GM18502 (cell line): Measurements from ENCODE around the gene COCH.
"Not testable (repeated sequence)": the region's sequence is repeated elsewhere in the genome, so short reads cannot be mapped to it uniquely, and the experiment has no call there.

ENCODE experiments used
- ATAC-seq: cut with Tn5 transposase; IDR thresholded peaks from one replicate; pipeline ENCODE4 v1.9.1; 2021; ENCODE audit warnings: mild to moderate bottlenecking; ENCODE audit not compliant: unreplicated experiment, poor library complexity

Gene COCH

DNA sequence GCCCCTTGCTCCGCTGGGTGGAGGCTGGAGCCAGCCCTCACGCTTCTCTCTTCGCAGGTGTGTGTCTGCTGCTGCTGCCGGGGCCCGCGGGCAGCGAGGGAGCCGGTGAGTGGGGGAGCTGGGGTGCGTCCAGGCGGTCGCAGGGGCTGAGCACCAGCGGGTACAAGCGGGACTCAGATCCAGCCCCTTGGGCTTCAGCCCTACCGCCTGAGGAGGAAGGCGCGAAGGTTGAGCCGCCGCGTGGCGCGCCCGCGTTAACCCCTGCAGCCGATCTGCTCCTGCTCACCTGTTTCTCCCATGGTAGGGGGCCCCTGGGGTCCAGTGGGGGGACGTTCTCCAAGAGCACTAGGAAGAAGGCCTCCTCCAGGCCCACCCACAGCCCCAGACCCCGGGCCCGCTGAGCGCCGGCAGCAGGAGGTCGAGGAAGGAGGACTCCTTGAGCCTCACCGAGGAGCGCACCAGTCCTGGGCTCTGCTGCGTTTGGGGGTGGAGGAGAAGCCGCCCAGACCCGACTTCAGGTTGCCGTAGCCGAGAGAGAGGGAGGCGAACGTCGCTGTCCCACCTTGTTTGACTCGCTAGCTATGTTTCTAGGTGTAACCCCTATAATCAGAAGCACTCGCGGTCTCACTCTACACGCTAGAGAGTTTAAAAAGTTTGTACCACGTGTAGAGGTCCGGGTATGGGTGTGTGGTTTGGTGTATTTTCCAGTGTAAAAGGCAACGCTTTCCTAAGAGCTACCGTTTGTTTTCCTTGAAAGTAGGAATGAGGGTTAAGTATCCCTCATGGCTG, 834 bp downstream of the COCH start:
- peak; percentile 38 for ATAC-seq

DNA sequence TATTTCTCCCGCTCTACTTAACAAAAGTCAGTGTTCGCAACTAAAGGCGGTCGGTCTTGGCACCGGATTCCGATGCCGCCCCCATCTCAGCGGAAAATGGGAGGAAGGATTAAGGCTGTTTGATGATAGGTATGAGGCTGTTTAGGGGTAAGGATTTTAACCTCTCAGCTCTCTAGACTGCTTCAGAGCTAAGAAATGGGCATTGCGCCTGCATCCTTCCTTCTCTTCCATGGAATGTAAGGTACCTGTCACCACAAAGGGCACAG, 1.4 kb downstream of the COCH start:
- no peak for ATAC-seq

DNA sequence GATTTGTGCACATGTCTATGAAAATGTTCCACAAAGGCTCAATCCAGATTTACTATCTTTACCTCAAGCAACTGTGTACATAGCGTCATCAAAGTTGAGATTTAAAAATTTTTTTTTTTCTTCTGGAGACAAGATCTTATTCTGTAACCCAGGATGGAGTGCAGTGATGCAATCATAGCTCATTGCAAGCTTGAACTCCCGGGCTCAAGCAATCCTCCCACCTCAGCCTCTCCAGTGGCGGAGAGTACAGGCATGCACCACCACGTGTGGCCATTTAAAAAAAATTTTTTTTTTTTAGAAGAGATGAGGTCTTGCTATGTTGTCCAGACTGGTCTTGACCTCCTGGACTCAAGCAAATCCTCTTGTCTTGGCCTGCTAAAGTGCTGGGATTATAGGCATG, 2.3 kb downstream of the COCH start:
- ATAC-seq = no peak

DNA sequence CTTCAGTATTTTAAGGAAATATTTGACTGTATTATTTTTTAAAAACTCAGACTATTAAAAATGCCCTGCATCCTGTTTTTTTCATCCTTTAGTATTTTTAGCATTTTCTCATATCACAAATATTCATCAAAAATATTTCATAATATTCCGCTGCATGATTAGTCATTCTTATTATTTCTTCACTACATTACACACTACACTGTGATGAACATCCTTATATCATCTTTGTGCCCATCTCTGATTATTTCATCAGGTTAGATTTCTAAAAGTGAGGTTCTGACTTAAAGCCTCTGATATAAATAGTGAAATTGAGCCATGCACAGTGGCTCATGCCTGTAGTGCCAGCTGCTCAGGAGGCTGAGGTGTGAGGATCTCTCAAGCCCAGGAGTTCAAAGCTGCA, 8.1 kb downstream of the COCH start:
- ATAC-seq = no peak

DNA sequence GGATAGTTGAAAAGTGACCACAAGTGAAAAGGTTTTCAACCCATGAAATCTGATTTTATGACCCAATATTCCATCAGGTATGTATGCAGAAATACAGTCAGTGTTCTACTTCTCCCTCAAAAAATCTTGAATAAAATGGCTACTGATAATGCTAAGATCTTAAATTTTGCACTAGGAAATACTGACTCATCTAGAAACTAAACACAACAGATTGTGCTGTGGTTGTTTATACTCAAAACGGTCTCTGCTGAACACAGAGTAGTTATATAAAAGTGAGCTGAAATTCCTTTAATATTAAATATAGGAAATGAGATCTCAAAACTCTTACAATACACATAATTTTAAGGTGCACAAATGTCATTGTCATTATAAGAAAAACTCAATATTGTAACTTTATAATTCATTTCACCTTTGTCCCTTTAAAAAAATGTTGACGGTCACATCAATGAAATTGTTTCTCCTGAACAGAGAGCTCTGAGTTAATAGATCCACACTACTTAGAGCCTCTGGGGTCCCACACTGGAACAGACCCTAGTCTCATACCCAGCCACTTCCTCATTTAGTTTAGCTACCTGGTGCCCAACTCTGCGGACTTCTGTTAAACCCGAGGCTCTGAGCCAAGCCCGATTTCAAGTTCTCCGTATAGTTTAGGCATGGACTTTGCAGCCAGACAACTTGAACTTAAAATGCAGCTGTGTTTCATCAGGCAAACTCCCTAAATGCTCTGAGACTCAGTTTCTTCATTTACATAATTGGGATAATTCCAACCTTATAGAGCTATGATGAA, 9.3 kb downstream of the COCH start:
- no peak for ATAC-seq

DNA sequence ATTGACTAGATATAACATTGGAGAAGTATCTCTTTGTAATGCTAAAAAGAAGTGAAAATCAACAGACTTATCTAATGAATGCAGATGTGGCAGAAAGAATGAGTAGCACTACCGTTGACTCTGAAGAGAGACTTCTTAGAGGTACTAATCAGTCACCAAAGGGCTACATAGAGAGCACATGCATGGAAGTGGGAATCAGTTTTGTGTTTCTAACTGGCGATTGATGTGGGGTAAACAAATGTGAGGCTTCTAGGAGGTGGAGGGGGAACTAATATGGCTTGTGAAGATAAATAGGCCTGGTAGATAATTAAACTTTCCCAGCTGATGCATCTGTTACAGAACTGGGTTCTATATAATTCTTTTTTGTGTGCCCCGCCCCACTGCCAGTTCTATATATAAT, 10.5 kb downstream of the COCH start:
- no peak for ATAC-seq

DNA sequence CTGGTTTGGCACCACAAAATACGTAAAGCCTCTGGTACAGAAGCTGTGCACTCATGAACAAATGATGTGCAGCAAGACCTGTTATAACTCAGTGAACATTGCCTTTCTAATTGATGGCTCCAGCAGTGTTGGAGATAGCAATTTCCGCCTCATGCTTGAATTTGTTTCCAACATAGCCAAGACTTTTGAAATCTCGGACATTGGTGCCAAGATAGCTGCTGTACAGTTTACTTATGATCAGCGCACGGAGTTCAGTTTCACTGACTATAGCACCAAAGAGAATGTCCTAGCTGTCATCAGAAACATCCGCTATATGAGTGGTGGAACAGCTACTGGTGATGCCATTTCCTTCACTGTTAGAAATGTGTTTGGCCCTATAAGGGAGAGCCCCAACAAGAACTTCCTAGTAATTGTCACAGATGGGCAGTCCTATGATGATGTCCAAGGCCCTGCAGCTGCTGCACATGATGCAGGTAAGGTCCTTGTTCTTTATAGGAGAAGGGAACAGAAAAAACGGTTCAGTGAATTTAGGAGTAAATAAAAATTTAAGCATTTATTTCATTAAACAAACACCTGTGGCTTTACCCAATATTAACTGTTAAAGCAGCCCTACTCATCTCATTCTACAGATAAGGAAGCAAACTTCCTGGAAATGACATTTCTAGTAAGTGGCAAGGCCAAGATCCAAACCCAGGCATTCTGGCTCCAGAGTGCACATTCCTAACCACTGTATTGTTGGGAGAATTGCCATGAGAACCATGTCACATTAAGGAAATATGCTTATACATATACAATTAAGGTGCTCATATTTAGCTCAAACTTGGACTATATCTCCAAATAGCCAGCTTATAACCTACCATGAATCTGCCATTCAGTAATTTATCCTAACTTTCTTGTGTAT, 11.7 kb downstream of the COCH start:
- ATAC-seq = no peak

DNA sequence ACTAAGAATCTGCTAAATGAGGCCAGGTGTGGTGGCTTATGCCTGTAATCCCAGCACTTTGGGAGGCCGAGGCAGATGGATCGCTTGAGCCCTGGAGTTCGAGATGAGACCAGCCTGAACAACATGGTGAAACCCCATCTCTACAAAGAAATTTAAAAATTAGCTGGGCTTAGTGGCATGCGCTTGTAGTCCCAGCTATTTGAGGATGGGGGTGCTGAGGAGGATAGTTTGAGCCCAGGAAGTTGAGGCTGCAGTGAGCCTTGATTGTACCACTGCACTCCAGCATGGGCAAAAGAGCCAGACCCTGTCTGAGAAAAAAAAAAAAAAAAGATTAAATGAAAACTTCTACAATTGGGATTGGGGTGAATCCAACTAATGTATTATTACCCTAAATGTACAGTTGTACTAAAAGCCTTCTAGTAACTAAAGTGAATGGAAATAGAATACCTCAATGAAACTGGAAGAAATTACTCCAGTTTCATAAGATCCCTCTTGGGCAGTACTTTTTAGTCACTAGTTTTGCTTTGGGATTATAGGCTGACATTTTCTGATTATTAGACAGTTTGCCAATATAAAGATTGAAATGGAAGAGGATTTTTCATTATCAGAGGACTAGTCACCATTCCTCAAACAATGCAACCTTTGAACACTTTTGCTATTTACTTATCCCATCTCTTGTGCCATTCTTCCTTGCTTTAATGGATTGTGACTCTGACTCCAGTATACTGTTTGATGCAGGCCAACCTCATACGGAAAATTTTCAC, 14.3 kb downstream of the COCH start:
- ATAC-seq = no peak

DNA sequence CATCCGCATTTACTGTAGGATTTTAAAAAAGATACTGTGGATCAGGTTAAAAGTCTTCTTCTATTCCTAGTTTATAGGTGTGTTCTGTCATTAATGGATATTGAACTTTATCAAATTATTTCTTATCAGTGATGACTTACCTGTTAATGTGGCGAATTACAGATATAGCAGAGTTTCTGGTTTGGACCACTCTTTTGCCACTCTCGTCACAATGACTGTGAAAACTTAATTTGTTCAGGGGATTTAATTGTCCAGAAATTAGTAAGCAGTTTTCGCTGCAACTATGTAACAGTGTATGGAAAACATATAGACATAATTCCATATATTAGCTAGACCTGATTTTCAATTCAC, 14.9 kb downstream of the COCH start:
- ATAC-seq = no peak

DNA sequence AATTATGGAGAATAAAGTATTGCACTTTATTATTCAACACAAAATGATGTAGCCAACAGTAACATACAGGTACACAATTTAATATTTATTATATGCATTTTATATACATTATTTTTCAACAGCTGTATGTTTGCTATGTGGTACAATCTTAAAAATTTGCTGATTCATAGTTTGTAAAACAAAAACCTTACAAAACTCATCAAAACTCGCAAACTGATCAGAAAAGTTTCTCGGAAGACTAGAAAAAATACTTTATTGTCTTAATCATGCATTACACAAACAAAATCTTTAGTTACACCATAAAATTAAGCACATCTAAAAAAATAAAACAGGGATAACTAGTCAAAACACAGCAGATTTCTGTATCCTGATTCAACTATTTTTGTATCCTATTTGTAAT, 19.5 kb downstream of the COCH start:
- no peak for ATAC-seq

DNA sequence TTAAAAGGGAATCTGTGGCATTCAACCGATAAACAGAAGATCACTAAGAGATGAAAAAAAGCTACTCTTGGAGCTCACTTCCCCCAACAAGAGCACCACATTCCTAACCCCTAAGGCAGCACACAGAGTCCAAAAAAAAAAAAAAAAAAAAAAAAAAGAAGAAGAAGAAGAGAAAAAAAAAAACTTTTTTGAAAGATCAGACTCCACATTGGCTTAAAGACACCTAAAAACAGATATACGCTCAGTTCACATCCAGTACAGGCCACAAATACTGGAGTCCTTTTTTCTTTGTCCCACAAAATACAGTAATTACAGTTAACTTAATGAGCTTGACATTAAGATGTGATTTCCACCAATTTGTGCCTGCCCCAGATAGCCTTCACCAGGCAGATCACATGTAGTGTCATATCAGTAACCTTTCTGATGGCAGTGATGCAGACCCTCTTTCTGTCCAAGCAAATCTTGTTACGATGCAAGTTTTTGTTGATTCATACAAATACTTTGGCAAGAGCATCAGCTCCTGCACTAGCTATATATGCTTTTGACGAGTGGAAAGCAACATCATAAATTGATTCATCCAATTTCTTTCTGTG, 20.7 kb downstream of the COCH start:
- ATAC-seq = no peak

DNA sequence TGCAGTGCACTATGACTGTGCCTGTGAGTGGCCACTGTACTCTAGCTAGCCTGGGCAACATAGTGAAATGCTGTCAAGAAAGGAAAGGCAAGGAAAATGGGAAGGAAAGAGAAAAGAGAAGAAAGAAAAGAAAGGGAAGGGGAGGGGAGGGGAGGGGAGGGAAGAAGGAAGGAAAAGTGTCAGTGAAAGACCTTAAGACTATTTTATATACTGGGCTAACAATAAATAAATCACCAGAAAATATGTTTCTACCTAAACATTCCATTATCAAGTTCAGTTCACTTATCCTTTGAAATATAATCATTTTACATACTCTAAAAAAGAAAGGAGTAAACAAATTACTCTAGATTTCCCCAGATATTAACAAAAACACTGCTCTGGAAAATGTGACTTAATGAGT, 22.1 kb downstream of the COCH start:
- no peak for ATAC-seq

DNA sequence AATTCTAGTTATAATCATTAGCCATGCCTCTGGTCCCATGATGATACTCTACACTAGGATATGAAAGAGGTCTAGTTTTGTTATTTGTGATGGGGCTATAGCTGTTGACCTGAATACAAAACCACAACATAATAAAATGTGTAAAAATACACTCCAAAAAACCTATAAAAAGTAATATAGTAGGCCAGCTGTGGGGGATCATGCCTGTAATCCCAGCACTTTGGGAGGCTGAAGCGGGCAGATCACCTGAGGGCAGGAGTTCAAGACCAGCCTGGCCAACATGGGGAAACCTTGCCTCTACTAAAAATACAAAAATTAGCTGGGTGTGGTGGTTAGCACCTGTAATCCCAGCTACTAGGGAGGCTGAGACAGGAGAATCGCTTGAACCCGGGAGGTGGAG, 22.8 kb downstream of the COCH start:
- not testable (repeated sequence) for ATAC-seq

DNA sequence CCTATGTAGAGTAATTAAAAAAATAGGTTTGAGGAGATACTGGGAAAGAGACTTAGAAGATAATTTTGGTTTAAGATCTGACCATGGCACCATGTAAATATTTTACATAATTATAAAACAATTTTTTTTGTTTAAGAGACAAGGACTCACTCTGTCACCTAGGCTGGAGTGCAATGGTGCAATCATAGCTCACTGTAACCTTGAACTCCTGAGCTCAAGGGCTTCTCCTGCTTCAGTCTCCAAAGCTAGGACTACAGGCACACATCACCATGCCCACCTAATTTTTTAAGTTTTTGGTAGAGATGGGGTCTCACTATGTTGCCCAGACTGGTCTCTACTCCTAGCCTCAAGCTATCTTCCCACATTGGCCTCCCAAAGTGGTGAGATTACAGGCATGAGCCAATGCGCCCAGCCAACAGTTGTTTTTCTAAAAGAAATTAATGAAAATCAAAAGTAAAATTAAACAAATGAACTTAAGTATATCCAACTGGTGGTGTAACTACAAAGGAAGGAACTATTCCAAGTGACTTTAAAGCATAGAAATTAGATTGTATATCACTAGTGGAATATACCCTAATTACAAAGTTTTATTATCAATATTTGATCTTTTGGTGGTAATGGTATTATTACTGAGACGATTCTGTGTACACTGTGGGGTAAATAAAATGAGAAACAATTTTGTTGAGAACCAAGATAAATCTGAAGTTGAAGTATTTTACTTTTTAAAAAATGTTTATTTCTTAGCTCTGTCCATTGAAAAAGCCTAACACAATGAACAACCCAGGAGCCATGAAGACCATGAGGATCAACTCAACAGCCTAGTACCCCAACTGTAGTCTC, 29.1 kb downstream of the COCH start:
- no peak for ATAC-seq

DNA sequence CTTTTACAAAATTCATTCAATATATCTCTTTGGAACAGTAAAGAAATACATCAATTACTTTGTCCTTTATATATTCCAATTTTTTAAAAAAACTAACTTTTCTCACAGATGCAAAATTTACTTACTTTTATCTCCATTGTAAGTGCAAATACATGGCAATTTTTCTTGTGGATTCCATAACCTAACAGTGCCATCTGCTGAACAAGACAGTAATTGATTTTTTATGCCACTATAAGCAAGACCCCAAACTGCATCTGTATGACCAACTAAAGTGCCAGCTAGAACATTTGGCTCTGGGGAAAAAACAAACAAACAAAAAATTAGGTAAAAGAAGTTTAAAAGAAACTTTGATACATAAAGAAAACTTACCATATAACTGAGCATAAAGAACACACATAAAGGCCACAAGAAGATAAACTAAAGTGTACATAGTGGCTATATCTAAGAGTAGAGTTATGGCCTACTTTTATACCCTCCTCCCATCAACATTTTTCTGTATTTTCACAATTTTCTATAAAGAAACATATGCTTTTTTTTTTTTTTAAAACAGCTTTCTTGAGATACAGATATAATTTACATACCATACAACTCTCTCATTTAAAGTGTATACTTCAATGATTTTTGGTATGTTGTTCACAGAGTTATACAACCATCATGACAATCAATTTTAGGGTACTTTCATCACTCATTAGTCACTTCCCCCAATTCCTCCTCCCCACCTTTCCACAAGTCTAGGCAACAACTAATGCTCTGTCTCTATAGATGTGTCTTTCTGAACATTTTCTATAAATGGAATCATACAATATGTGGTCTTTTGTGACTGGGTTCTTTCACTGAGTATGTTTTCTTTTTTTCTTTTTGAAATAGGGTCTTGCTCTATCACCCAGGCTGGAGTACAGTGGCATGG, 32.6 kb downstream of the COCH start:
- ATAC-seq = no peak

DNA sequence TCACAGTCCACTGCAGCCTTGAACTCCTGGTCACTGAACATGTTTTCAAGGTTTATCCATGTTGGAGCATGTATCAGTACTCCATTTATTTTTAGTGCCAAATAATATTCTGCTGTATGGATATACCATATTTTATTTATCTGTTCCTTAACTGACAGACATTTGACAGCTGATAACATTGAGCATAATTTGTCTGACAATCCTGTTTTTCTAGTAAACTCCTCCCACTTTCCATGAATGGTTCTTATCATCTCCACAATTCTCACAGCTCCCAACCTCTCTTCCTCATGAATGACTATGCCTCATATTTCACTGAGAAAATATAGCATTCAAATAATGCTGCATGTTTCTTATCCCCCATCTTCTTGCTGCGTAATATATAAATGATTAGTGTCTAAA, 33.3 kb downstream of the COCH start:
- no peak for ATAC-seq

DNA sequence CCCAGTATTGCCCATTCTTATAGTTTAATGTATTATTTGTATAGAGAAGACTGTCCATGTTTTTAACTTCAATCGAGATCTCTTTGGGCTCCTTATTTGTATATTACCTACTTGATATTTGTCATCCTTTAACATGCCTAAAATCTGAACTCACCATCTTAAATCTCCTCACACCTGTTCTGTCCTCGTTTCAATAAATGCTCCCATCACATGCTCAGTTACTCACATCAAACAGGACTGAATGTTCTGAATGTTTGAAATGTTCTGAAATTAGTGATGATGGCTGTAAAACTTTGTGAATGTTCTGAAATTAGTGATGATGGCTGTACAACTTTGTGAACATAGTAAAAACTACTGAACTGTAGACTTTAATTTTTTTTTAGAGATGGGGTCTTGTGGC, 34.5 kb downstream of the COCH start:
- ATAC-seq = no peak

DNA sequence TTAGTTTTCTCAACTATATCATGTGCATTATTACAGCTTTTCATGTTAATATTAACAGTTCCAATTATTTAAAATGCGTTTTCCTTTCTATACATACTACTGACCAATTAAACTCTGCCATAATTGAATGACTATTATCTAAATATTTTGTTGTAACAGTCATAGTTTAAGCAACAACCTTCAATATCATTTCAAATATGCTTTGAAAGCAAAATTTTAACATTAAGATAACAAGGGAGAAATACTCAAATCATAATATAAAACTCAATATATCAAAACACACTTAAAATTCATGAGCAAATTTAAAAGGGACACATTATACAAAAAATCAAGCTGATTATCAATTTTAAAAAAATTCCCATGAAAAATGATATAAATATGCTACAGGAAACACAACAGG, 40.5 kb downstream of the COCH start:
- ATAC-seq = no peak
